ENCODE data around the gene USP24.
"Not testable (repeated sequence)": the region's sequence is repeated elsewhere in the genome, so short reads cannot be mapped to it uniquely, and the experiment has no call there.

The USP24 gene

GRCh38 chr1:55109005-55109404 lies 106.2 kb downstream of the USP24 start:
- not testable (repeated sequence) for DNase-seq

DNA sequence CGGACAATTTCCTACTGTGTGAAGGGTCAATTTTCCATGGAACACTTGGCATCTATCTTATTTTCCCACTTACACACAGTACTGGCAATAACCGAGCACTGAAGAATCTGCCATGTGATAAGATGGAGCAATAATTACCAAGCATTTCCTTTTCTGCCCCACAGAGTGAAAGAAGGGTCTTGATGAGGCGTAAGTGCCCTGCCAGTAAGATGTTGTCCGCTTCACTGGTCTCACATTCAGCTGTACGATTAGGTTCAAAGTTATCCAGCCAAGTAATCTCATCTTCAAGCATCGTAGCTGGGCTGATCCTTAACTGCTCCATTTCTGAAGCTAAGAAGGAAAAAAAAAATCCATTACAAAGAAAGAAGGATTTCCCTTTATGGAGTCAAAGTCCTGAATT lies 108.1 kb downstream of the USP24 start:
- DNase-seq = no peak

DNA sequence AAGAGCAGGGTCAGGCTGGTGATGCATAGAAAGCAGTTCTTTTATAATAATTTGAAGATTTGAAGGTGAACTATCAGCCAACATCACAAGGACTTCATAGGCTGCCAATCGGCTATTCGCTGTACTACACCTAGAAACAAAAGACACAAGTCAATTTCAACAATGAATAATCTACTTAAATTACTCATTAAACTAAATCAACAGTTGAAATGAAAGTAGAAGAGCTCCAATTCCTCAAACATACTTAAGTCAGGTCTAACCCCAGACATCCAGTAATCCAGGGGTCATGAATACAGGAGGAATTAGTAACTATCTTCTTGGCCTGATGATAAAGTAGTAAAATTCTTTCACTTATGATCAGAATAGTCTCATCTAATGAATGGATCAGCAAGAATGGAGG lies 111.3 kb downstream of the USP24 start:
- no peak for DNase-seq

DNA sequence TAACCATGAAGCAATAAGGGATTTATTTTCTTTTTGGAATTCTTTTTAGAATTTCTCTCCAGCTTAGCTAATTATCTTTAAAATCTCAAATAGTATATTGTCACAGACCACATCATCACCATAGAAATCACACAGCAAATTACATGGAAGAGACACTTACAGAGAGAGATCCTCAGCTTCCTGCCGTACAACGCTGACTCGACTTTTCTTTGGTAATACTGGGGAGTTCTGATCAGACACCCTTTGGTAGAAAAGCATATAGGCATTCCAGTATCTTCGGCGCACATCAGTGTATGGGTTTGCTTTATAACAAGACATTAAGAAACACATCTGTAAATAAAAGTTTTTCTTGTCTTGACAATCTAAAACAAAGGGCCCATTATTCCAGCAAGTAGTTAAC lies 120.1 kb downstream of the USP24 start:
- no peak for DNase-seq

- DNase-seq = no peak
Observed at GRCh38 chr1:55092475-55092874, 122.7 kb downstream of the USP24 start.

GRCh38 chr1:55089683-55090082 lies 125.5 kb downstream of the USP24 start:
- no peak for DNase-seq

GRCh38 chr1:55088413-55088812 lies 126.8 kb downstream of the USP24 start:
- no peak for DNase-seq

DNA sequence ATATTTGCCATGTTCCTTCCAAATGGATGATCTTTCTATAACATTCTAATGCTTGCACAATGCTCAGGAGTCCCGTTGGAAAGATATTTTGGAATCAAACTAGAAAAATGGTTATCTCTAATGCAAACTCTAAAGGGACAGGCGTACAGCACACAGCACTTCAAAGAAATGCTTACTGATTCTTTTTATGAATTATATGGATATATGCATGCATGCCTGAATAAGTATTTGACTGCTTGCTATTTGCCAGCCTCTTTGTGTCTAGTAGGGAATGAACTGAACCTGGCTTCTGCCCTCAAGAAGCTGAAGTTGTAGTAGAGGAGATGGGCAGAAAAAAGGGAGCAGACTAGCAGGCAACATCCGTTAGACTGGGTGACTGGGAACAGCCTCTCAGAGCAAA lies 127.7 kb downstream of the USP24 start:
- no peak for DNase-seq

GRCh38 chr1:55084257-55084656 lies 130.9 kb downstream of the USP24 start:
- DNase-seq = no peak

- no peak for DNase-seq
Observed at GRCh38 chr1:55081905-55082296, 133.3 kb downstream of the USP24 start.

DNA sequence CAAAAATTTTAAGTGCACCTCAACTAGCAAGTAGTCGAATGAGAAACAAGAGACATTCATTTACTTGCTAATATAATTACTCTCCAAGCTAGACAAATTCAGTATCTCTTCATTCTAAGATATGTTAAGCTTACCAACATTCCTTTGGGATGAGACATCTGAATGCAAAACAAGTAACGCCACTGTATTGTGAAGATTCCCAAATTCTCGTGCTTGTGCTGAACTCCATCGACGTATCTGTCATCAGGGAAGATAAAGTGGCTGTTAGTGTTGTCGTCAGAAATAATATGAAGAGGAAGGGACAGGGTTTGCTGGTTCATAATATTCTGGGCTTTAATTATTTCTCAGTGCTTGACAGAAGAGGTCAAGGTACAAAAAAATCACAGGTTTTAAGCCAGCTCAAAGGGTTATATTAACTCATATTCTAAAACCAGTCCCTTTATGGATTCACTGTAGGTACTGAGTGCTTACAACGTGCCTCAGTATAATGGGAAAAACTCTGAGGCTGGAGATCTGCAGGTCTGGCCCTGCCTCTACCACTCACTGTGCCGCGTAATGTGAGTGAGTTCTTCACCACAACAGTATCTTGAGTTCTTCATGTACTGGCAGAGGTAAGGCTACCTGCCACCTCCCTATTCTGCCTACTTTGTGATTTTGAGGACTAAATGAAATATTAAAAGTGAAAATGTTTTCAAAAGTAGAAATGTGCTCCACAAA lies 133.8 kb downstream of the USP24 start:
- no peak for DNase-seq

- no peak for DNase-seq
Observed at GRCh38 chr1:55079651-55080050, 135.5 kb downstream of the USP24 start.

GRCh38 chr1:55078470-55078869 lies 136.7 kb downstream of the USP24 start:
- DNase-seq = no peak

DNA sequence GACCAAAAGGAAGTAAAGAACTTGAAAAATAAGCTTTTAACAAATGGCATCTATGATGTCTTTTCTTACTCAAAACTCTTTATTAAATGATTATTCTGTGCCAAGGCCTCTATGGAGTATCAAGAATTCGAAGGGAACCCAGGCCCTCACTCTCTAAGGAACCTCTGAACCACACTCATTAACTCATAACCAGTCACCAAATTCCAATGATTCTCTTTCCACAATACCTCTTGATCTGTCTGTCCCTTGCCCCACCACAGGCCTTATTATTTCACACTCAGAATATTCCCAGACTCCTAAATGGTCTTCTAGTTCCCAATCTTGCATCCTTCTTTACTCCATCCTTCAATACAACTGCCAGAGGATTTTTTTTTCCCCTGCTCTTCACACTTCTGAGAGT lies 138.8 kb downstream of the USP24 start:
- DNase-seq = no peak

GRCh38 chr1:55074455-55074854 lies 140.7 kb downstream of the USP24 start:
- DNase-seq = no peak

DNA sequence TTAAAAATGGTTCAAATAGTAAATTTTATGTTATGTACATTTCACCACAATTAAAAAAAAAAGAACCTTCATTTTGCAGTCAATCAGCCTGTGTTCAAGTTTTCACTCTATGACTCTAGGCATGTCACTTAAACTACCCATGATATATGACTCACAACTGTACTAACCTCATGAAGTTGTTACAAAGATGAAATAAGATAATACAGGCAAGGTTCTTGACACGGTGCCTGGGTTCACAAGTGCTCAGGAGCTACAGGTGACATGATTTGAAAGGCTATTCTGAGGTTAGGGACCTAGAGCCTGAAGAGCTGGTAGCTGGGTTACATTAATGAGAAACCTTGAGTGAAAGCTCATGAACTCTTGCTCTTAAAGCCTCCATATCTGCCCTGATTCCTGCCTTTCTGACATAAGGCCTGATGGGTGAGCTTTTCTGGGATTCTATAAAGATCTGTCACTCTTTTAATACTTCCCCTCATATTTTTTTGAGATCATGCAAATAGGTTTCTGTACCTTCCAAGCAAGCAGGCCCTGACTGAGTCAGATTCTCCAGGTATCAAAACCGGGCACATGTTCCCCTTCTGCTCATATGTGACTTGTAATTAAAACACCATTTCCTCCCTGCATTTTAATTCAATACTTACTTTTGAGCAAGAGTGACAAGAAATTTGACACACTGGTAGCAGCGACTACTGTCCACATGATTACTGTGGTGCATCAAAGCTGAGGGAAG lies 141.8 kb downstream of the USP24 start:
- no peak for DNase-seq

DNA sequence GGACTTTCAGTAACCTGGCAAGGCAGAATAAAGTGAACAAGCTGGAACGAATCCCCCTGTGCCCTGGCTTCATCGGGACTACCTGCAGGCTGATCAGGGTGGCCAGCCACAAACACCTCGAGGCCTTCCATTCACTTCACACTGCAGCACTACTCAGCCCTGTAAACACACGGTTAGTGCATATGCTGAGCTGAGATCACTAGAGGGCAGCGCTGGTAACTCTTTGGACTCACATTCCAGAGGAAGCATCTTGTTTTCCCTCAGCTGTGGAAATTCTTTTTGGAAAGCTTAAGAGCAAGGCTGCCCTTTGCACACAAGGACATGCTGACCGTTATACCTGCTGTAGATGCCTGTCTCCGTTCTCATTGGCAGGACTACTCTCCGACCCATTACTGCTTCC lies 143.7 kb downstream of the USP24 start:
- DNase-seq = peak; percentile 5

GRCh38 chr1:55070293-55071164 lies 144.6 kb downstream of the USP24 start:
- DNase-seq = no peak

DNA sequence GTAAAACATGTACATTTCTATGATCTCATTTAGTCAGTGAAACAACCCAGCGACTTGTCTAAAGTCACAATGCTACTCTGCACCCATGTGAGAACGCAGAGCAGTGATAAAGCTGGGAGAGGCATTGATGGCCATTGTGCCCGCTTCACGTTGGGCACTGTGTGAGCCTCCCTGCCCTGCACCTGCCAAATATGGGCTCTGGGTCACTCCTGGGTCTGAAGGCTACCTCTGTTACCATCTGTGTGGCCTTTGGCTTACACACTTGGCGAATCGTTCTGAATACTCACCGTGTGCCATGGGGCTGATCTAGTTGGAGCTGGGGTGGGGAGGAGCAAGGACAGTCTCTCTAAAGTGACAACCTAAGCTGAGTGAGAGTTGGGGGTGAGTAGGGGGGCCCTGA lies 145.9 kb downstream of the USP24 start:
- DNase-seq = no peak

DNA sequence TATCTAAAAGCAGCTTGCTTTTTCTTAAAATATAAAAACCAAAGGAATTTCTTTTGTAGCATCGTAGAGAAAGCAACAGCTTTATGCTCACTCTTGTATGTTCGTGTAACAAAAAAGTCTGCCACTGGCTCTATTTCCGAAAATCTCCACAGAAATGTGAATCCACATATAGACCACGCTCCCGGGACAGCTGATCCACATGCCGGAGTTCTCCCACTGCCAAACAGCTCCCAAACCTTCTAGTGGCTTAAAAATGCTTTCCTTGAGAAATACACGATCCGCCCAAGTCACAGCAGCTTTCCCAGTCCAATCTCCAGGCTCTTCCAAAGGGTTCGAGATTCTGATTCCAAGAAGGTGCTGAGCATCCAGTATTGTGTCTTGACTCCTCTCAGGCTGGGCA lies 146.5 kb downstream of the USP24 start:
- DNase-seq = no peak

- DNase-seq = no peak
Observed at GRCh38 chr1:55067914-55068313, 147.2 kb downstream of the USP24 start.

DNA sequence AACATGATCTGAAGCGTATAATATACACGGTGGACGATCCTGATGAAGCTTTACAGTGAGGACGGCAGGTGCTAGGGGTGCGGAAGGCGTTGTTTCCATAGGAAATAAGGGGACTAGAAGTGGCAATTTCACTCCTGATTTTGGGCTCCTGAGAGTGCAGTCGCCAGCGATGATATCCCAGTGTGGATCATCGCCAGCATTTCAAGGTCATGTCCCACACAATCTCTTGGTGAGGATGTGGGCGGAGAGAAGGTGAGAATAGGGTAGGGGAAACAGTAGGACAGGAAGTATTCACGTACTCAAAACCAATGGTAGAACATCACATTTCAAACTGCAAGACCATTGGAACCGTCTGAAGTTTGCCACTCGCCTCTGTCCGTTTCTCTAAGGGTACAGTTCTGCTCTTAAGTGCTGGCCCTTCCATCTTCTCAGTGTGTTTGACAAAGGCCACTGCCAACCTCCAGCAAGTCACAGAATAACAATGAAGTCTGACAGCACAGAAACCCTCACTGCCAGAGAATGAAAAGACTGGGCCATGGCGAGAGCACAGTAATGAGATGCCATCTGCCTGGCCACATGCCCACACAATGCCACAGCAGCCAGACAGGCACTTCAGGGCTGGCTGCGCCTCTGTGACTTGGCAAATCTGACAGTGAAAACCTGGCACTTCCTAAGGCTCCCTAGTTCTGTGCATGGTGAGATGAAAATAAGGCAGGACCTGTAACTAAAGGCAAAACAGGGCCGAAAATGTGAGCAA lies 148.0 kb downstream of the USP24 start:
- DNase-seq = no peak

- no peak for DNase-seq
Observed at GRCh38 chr1:55065648-55066047, 149.5 kb downstream of the USP24 start.

Data from SHP77 treated with DMSO at 0.1 percent for 48 hours (cell line).